SIG-M5 treated with dmso at 0.1 percent for 504 hours (cell line): ENCODE data around the gene ALPP.
"Not testable (repeated sequence)": the region's sequence is repeated elsewhere in the genome, so short reads cannot be mapped to it uniquely, and the experiment has no call there.

ENCODE experiments used
- DNase-seq: peaks from one replicate; lab custom pipeline; 2025; ENCODE audit not compliant: unreplicated experiment; lab: John Stamatoyannopoulos, UW

Gene ALPP

GRCh38 chr2:232378735-232379151 lies at the start of gene ALPP:
ALPP (plus strand) TSS chr2:232378751; CDS start chr2:232378803, 52 bp downstream.
- DNase-seq: not testable (repeated sequence)

GRCh38 chr2:232329716-232330067 lies 48.9 kb upstream of the ALPP start:
- no peak for DNase-seq

- no peak for DNase-seq
These were observed 48.2 kb upstream of the ALPP start for GRCh38 chr2:232330068-232330999.

GRCh38 chr2:232331061-232331460 lies 47.5 kb upstream of the ALPP start:
- DNase-seq: not testable (repeated sequence)

GRCh38 chr2:232331641-232332040 lies 46.9 kb upstream of the ALPP start:
- not testable (repeated sequence) for DNase-seq

- not testable (repeated sequence) for DNase-seq
These were observed 46.2 kb upstream of the ALPP start for GRCh38 chr2:232332244-232332939.

- DNase-seq: no peak
These were observed 45.7 kb upstream of the ALPP start for GRCh38 chr2:232332940-232333259.

GRCh38 chr2:232333361-232334135 lies 45.0 kb upstream of the ALPP start:
- no peak for DNase-seq

- not testable (repeated sequence) for DNase-seq
These were observed 44.2 kb upstream of the ALPP start for GRCh38 chr2:232334136-232334884.

GRCh38 chr2:232334885-232335205 lies 43.7 kb upstream of the ALPP start:
- not testable (repeated sequence) for DNase-seq

- not testable (repeated sequence) for DNase-seq
These were observed 43.2 kb upstream of the ALPP start for GRCh38 chr2:232335206-232335858.

GRCh38 chr2:232335859-232336215 lies 42.7 kb upstream of the ALPP start:
- no peak for DNase-seq

- DNase-seq: no peak
These were observed 42.3 kb upstream of the ALPP start for GRCh38 chr2:232336241-232336736.

GRCh38 chr2:232336981-232337720 lies 41.4 kb upstream of the ALPP start:
- DNase-seq: no peak

- DNase-seq: not testable (repeated sequence)
These were observed 40.3 kb upstream of the ALPP start for GRCh38 chr2:232338094-232338758.

GRCh38 chr2:232338759-232339106 lies 39.8 kb upstream of the ALPP start:
- DNase-seq: no peak

- DNase-seq: no peak
These were observed 39.1 kb upstream of the ALPP start for GRCh38 chr2:232339121-232340081.
